MM.1S (cell line): ENCODE results near the gene SMURF1.

Source experiments
- EZH2 ChIP-seq: fragments of 300-600 bp; sonication (generic); optimal IDR thresholded peaks from 2 replicates; pipeline ENCODE3; 2017; ENCODE audit warnings: low read depth, mild to moderate bottlenecking, antibody characterized with exemption, low read length, mixed read lengths
- EZH2phosphoT487 ChIP-seq: fragments of 300-600 bp; sonication (generic); IDR thresholded peaks from 2 replicates; pipeline ENCODE4 v1.6.1; 2018; ENCODE audit warnings: antibody characterized with exemption, low read length
- TF ChIP-seq, protein P1 (sequence below): fragments of 300-600 bp; sonication (generic); IDR thresholded peaks from 2 replicates; pipeline ENCODE4 v1.5.1; 2016; ENCODE audit warnings: antibody characterized with exemption, low read length, mixed read lengths

DNA sequence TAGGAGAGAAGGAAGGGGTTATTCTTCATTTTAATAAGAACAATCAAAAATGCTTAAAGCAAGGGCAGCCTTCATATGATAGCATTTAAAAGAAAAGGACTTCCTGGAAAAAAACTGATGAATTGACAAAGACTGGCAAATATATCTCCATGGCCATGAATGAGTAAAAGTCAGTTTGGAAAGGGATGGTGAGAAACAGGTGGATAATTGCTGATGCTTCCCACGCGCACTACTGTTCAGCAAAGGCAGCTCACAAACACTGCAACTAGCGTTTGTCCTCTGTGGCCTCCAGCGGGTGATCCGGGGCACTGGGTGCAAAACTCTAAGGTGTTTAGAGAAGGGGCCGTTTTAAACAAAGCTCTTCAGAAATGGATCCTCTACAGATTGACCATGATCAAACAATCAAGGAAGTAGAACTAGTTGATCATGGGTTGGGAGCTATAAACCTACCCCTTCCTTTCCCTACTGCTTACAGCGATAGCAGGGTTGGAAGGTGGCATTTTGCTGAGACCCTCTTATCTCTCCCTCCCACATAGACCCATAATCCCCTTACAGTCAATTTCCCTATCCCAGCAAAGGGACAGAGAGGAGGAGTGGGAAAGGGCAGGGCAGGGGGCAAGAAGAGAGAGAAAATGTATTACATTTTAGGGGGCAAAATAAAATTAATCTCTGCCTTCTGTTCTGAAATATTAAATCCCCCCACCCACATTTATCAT is 53.8 kb downstream of the SMURF1 start:
- TF ChIP-seq, protein P1, sequence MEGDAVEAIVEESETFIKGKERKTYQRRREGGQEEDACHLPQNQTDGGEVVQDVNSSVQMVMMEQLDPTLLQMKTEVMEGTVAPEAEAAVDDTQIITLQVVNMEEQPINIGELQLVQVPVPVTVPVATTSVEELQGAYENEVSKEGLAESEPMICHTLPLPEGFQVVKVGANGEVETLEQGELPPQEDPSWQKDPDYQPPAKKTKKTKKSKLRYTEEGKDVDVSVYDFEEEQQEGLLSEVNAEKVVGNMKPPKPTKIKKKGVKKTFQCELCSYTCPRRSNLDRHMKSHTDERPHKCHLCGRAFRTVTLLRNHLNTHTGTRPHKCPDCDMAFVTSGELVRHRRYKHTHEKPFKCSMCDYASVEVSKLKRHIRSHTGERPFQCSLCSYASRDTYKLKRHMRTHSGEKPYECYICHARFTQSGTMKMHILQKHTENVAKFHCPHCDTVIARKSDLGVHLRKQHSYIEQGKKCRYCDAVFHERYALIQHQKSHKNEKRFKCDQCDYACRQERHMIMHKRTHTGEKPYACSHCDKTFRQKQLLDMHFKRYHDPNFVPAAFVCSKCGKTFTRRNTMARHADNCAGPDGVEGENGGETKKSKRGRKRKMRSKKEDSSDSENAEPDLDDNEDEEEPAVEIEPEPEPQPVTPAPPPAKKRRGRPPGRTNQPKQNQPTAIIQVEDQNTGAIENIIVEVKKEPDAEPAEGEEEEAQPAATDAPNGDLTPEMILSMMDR = no peak
- no peak for TF ChIP-seq EZH2
- no peak for TF ChIP-seq EZH2phosphoT487
